HEK293T (cell line): ENCODE measurements around the gene SPDYA.

Source experiments
- ARNT ChIP-seq: fragments of 450-650 bp; IDR thresholded peaks from 2 replicates; pipeline ENCODE4 v1.6.1; 2017; ENCODE audit warnings: mild to moderate bottlenecking
- BHLHE40 ChIP-seq: fragments of 450-650 bp; IDR thresholded peaks from 2 replicates; pipeline ENCODE4 v1.6.1; 2016; ENCODE audit warnings: mild to moderate bottlenecking, moderate library complexity, borderline replicate concordance
- ELF4 ChIP-seq: fragments of 450-650 bp; IDR thresholded peaks from 2 replicates; pipeline ENCODE4 v1.6.1; 2017; ENCODE audit warnings: antibody characterized with exemption
- FOXA1 ChIP-seq: fragments of 450-650 bp; IDR thresholded peaks from 2 replicates; pipeline ENCODE4 v1.6.1; 2016; ENCODE audit warnings: mild to moderate bottlenecking
- FOXM1 ChIP-seq: fragments of 450-650 bp; IDR thresholded peaks from 2 replicates; pipeline ENCODE4 v1.6.1; 2017; ENCODE audit warnings: mild to moderate bottlenecking, borderline replicate concordance
- LEF1 ChIP-seq: fragments of 450-650 bp; IDR thresholded peaks from 2 replicates; pipeline ENCODE4 v1.6.1; 2017; ENCODE audit warnings: mild to moderate bottlenecking, borderline replicate concordance
- NFRKB ChIP-seq: fragments of 450-650 bp; IDR thresholded peaks from 2 replicates; pipeline ENCODE4 v1.6.1; 2016; ENCODE audit warnings: mild to moderate bottlenecking, moderate library complexity
- SP1 ChIP-seq: fragments of 450-650 bp; IDR thresholded peaks from 2 replicates; pipeline ENCODE4 v1.6.1; 2017
- TARDBP ChIP-seq: fragments of 450-650 bp; IDR thresholded peaks from 2 replicates; pipeline ENCODE4 v1.6.1; 2016
- TF ChIP-seq, protein P1 (sequence below): fragments of 450-650 bp; IDR thresholded peaks from 2 replicates; pipeline ENCODE4 v1.6.1; 2016

DNA sequence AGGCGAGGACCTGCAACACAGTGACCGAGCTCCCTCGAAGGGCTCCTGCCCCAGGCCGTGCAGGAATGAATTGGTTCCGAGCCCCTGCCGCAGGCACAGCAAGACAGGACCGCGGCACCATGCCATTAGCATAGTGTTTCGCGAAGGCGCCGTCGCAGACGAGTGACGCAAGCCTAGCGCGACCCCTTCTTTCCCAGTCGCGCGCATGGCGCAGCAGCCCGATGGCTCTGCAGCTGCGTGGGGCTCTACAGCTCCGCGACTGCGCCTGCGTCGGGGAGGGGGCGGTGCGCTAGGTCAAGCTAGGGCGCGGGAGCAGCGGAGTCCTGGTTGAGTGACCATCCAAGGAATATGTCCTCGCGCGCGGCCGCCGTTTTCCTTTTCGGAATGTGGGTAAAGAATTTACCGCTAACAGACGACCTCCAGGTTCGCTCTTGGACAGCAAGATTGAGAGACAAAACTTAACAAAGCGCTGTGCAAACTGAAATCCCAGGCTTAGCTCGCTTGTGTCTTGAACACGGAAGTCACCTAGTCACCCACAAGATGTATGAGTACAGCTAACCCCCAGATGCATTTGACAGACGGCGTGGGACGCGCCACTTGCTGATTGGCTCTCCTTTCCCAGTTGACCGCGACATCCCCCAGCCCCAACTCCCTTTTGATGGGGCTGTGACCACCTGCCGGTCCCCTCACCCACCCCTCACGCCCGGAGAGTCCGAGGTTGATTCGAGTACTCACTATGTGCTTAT, 59.7 kb downstream of the SPDYA start, which contains the start of gene TRMT61B:
- TF ChIP-seq, protein P1, sequence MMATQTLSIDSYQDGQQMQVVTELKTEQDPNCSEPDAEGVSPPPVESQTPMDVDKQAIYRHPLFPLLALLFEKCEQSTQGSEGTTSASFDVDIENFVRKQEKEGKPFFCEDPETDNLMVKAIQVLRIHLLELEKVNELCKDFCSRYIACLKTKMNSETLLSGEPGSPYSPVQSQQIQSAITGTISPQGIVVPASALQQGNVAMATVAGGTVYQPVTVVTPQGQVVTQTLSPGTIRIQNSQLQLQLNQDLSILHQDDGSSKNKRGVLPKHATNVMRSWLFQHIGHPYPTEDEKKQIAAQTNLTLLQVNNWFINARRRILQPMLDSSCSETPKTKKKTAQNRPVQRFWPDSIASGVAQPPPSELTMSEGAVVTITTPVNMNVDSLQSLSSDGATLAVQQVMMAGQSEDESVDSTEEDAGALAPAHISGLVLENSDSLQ: no peak
- no peak for TF ChIP-seq FOXM1
- TF ChIP-seq SP1: no peak
- no peak for TF ChIP-seq TARDBP
- TF ChIP-seq NFRKB: no peak
- no peak for TF ChIP-seq ARNT
- no peak for TF ChIP-seq BHLHE40
- no peak for TF ChIP-seq FOXA1
- TF ChIP-seq LEF1: no peak
- TF ChIP-seq ELF4: peak; percentile 25; the same call in 1 of the 2 replicates
